CD4-positive, alpha-beta T cell treated with Interleukin-10 for 1 hour (primary cell): Measurements from ENCODE around the gene NOP53.
A peak's percentile ranks its signal among the peaks of the same experiment; 100 is the strongest.
"Not testable (repeated sequence)": the region's sequence is repeated elsewhere in the genome, so short reads cannot be mapped to it uniquely, and the experiment has no call there.

Experiments
- DNase-seq: peaks from one replicate; pipeline ENCODE4 v3.0.0-alpha.2; 2020

Gene NOP53

GRCh38 chr19:47779524-47780214 lies 34.3 kb downstream of the NOP53 start:
- DNase-seq: no peak

GRCh38 chr19:47780215-47780551 lies 34.8 kb downstream of the NOP53 start:
- no peak for DNase-seq

- no peak for DNase-seq
Observed at GRCh38 chr19:47781590-47782262, 36.4 kb downstream of the NOP53 start.

- no peak for DNase-seq
Observed at GRCh38 chr19:47786566-47786965, 41.2 kb downstream of the NOP53 start.

- not testable (repeated sequence) for DNase-seq
Observed at GRCh38 chr19:47787307-47787706, 42.0 kb downstream of the NOP53 start.

- not testable (repeated sequence) for DNase-seq
Observed at GRCh38 chr19:47789811-47790210, 44.5 kb downstream of the NOP53 start.

GRCh38 chr19:47790398-47790814 lies 45.1 kb downstream of the NOP53 start:
- DNase-seq: peak; percentile 79

GRCh38 chr19:47792616-47793015 lies 47.3 kb downstream of the NOP53 start:
- DNase-seq: no peak

- no peak for DNase-seq
Observed at GRCh38 chr19:47794526-47794925, 49.2 kb downstream of the NOP53 start.

- DNase-seq: no peak
Observed at GRCh38 chr19:47796785-47797184, 51.4 kb downstream of the NOP53 start.

GRCh38 chr19:47797996-47798903 lies 52.9 kb downstream of the NOP53 start:
- no peak for DNase-seq

- no peak for DNase-seq
Observed at GRCh38 chr19:47798904-47799266, 53.5 kb downstream of the NOP53 start.

GRCh38 chr19:47801270-47801669 lies 55.9 kb downstream of the NOP53 start:
- DNase-seq: no peak

- no peak for DNase-seq
Observed at GRCh38 chr19:47802521-47803043, 57.2 kb downstream of the NOP53 start.

GRCh38 chr19:47803148-47803547 lies 57.8 kb downstream of the NOP53 start:
- not testable (repeated sequence) for DNase-seq

GRCh38 chr19:47803671-47804070 lies 58.3 kb downstream of the NOP53 start:
- not testable (repeated sequence) for DNase-seq

- not testable (repeated sequence) for DNase-seq
Observed at GRCh38 chr19:47804451-47804850, 59.1 kb downstream of the NOP53 start, which contains the start of gene TPRX1. TPRX1 (minus strand) TSS chr19:47804551; CDS start chr19:47804539, 12 bp downstream.

- DNase-seq: no peak
Observed at GRCh38 chr19:47805313-47805712, 60.0 kb downstream of the NOP53 start.

GRCh38 chr19:47806435-47806834 lies 61.1 kb downstream of the NOP53 start:
- no peak for DNase-seq
